Lung (tissue), 12 donors: ENCODE results near the gene ISG20L2. TPM values are rescaled to one million over a fixed set of nuclear protein-coding genes. Genes with fewer than 3 reads are reported as not detected.
A peak's percentile ranks its signal among the peaks of the same experiment; 100 is the strongest.

ENCODE experiments used
- ATAC-seq: fragments of 200-7000 bp; cut with Tn5 transposase; one replicate; pipeline ENCODE4 v1.9.1; 2020; ENCODE audit warnings: moderate number of reproducible peaks; ENCODE audit not compliant: insufficient read depth, low FRiP score
- DNase-seq, 3 donors: peaks; one replicate each; pipeline ENCODE4 v3.0.0-alpha.2; 2013 to 2017
- H3K27ac ChIP-seq, 2 donors: one replicate each; pipeline ENCODE4 v1.5.1; 2013; ENCODE audit warnings: mild to moderate bottlenecking in 2 of 2, moderate library complexity in 2 of 2, control low read depth in 1 of 2, inconsistent platforms in 1 of 2, low read depth in 1 of 2, low read length in 1 of 2
- H3K27me3 ChIP-seq, 3 donors: one replicate each; pipeline ENCODE4 v1.5.1; 2013; ENCODE audit warnings: low read length in 2 of 3; ENCODE audit not compliant: control insufficient read depth in 3 of 3, insufficient read depth in 3 of 3
- H3K36me3 ChIP-seq, 4 donors: one replicate each; pipeline ENCODE4 v1.5.1; 2013; ENCODE audit warnings: low read length in 4 of 4, mild to moderate bottlenecking in 1 of 4, moderate library complexity in 1 of 4; ENCODE audit not compliant: control insufficient read depth in 4 of 4, insufficient read depth in 4 of 4
- H3K4me1 ChIP-seq, 5 donors: one replicate each; pipeline ENCODE4 v1.5.1; 2013; ENCODE audit warnings: low read length in 5 of 5, mild to moderate bottlenecking in 2 of 5, moderate library complexity in 1 of 5; ENCODE audit not compliant: control insufficient read depth in 5 of 5, insufficient read depth in 5 of 5
- H3K4me3 ChIP-seq: one replicate; pipeline ENCODE4 v1.5.1; 2013; ENCODE audit warnings: mild to moderate bottlenecking, control low read depth, moderate library complexity
- H3K9ac ChIP-seq, 2 donors: one replicate each; pipeline ENCODE4 v1.5.1; 2013; ENCODE audit warnings: low read length in 2 of 2, control low read depth in 1 of 2; ENCODE audit not compliant: insufficient read depth in 1 of 2
- H3K9me3 ChIP-seq, 4 donors: one replicate each; pipeline ENCODE4 v1.5.1; 2013; ENCODE audit warnings: low read length in 3 of 4, mild to moderate bottlenecking in 1 of 4, moderate library complexity in 1 of 4; ENCODE audit not compliant: control insufficient read depth in 4 of 4, insufficient read depth in 3 of 4
- WGBS, 2 donors: extraction: QIAGEN DNeasy Blood & Tissue Kit; methylation state at CpG; one replicate each; pipeline ENCODE4 v1.1.7; 2013; 5-methylcytosine and 5-hydroxymethylcytosine counted together
- polyA plus RNA-seq, 2 donors: library from polyadenylated mRNA; stranded (reverse); fragments of 200-250 nt; gene quantifications; one replicate each; pipeline ENCODE4 v1.2.1, GENCODE V29; 2013
- total RNA-seq, 2 donors: library from RNA; depleted of rRNA in 1 of 2; stranded (reverse); fragments of >200 nt in 1 of 2; gene quantifications; one replicate each; pipeline ENCODE4 v1.2.1, GENCODE V29; 2014 to 2021
- TF ChIP-seq, protein P1 (sequence below): IDR thresholded peaks from 2 replicates; pipeline ENCODE4 v1.5.1; 2012; ENCODE audit warnings: mild to moderate bottlenecking; ENCODE audit errors: control extremely low read depth, extremely low read depth
- donor health status: control.
- donor health status: control.
- donor health status: Bipolar disorder and iron deficiency.
- donor health status: healthy.
- donor health status: DM: yes; HTN: yes; CAD: no.

Gene ISG20L2
- total and polyA plus RNA-seq, 4 donors: 9.3 to 26.3 (median 17.8) TPM

DNA sequence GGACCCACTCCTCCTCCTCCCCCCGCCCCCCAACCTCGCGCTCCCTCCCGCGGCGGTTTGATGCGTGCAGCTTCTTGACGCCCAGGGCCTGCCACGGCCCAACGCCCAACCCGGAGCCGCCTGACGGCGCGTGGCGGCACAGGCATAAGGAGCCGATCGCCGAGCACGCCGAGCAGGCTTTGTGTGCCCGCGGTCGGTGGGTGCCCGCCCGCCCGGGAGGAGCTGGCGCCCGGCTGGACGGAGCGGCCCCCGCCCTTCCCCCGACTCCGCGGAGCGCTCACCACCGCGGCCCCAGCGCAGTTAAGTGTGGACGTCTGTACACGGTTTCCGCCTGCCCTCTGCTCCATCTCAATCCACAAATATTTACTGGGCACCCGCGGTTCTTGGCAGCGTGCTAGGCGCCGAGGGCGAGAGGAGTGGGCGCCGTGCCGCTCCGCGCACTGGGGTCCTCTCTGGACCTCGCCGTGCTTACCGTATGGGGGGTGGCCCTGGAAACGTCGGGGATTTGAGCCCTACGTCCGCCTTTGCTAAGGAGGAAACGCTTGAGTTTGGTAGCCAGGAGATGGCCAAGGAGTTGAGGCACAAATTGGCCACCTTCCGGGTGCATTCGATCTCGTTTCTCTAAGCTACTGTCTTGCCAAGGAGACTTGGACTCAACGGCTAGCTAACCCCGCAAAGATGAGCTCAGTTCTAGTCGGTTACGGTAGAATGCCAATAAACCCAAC lies 23.4 kb upstream of the ISG20L2 start:
- peak; percentile 98 to 99 (median 99) for DNase-seq
- H3K36me3 ChIP-seq: no peaks in the 10 kb centered on the region
- peak overlapping the region; percentile 89 to 97 for H3K9ac ChIP-seq
- peak; percentile 80 for ATAC-seq
- H3K4me1 ChIP-seq: peaks cover 9 to 44% (median 21%) of the 10 kb centered on the region in 5 donors
- H3K9me3 ChIP-seq: no peaks in the 10 kb centered on the region
- peak overlapping the region; percentile 92 to 93 for H3K27ac ChIP-seq
- H3K4me3 ChIP-seq: peak overlapping the region; percentile 88
- TF ChIP-seq, protein P1, sequence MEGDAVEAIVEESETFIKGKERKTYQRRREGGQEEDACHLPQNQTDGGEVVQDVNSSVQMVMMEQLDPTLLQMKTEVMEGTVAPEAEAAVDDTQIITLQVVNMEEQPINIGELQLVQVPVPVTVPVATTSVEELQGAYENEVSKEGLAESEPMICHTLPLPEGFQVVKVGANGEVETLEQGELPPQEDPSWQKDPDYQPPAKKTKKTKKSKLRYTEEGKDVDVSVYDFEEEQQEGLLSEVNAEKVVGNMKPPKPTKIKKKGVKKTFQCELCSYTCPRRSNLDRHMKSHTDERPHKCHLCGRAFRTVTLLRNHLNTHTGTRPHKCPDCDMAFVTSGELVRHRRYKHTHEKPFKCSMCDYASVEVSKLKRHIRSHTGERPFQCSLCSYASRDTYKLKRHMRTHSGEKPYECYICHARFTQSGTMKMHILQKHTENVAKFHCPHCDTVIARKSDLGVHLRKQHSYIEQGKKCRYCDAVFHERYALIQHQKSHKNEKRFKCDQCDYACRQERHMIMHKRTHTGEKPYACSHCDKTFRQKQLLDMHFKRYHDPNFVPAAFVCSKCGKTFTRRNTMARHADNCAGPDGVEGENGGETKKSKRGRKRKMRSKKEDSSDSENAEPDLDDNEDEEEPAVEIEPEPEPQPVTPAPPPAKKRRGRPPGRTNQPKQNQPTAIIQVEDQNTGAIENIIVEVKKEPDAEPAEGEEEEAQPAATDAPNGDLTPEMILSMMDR: peak; percentile 42
- WGBS, 2 donors: 0% methylated on average over 53 to 68 of the region's 68 CpGs
- no peaks in the 10 kb centered on the region for H3K27me3 ChIP-seq

DNA sequence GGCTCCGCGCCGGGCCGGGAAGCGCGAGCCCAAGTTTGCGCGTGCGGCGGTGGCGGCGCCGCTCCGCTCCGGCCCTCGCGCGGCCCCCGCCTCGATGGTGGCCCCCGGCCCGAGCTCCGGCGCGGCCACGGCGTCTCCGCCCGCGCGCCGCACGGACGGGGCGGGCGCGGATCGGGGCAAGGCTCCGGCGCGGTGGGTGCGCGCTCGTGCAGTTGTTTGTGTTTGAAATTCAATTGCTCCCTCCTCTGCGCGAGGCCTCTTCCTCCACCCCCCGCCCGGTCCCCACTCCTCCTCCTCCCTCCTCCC lies 22.8 kb upstream of the ISG20L2 start, which contains the start of gene HDGF:
TSS of gene HDGF (minus strand) at position 225 of the 306 bp plus-strand sequence. CDS start 246 bp downstream, outside the sequence.
- TF ChIP-seq, protein P1: no peak
- WGBS, 2 donors: 0% methylated on average over 33 to 48 of the region's 48 CpGs

DNA sequence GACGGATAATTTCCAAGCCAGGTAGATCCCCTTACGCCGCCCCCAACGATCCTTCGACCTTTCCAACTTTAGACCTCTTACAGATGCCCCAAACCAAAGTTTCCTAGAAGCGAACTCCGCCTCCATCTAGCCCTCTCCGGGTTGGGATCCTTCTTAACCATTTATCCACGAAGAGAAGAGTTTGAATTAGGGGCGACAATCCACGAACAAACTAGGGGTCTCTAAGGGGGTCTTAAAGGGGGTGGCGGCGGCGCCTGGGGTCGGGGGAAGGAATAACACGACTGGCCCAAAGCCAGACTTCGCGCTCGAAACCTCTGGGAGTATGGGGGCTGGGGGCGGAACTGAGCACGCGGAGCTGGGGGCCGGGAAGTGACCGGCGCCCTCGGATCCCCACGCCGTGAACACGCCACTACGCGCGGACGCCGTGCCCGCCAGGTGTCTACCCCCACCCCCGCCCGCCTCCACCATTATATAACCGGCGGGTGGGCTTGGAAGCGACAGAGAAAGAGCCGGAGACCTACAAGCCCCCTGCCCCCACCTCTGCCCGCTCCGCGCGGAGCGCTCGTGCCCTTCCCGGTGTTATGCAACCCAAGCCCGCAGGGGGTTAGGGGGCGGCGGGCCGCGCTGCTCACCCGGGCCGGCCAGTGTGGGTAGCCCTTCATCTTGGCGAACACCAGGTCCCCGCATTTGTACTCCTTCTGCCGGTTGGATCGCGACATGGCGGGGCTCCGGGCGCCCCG lies 22.3 kb upstream of the ISG20L2 start:
- Histone ChIP-seq H3K36me3 (peaks cover 0 to under 1% (median 0%) of the 10 kb centered on the region in 4 donors), H3K4me3 (peak overlapping the region; percentile 83), H3K4me1 (peaks cover 9 to 52% (median 22%) of the 10 kb centered on the region in 5 donors), H3K9me3 (no peaks in the 10 kb centered on the region), H3K27me3 (no peaks in the 10 kb centered on the region), H3K27ac (peak overlapping the region; percentile 92 to 93), H3K9ac (peak overlapping the region; percentile 65 to 80)
- DNase-seq (peak; percentile 59 to 63 (median 60)), ATAC-seq (no peak)
- TF ChIP-seq, protein P1: no peak
- 0% methylated on average over 49 to 64 of the region's 64 CpGs for WGBS, 2 donors

More for the DNA sequence above, 22.8 kb upstream of the ISG20L2 start, which contains the start of gene HDGF:
- Histone ChIP-seq H3K4me3 (peak within 1 kb of the TSS; percentile 88), H3K9me3 (no peaks in the 10 kb centered on the region), H3K27ac (peak within 1 kb of the TSS; percentile 92 to 93), H3K4me1 (peaks cover 9 to 48% (median 21%) of the 10 kb centered on the region in 5 donors), H3K27me3 (no peaks in the 10 kb centered on the region), H3K36me3 (no peaks in the 10 kb centered on the region), H3K9ac (peak within 1 kb of the TSS; percentile 89 to 97)
- DNase-seq (no peak), ATAC-seq (no peak)
